Endodermal cell (in vitro differentiated cells): ENCODE results near the gene SLC5A2. TPM values are rescaled to one million over a fixed set of nuclear protein-coding genes. Genes with fewer than 3 reads are reported as not detected.
A peak's percentile ranks its signal among the peaks of the same experiment; 100 is the strongest.

ENCODE experiments used
- DNase-seq: peaks from one replicate; pipeline ENCODE4 v3.0.0-alpha.2; 2017
- H3K27ac ChIP-seq: 2 replicates; pipeline ENCODE4 v1.5.1; 2013; ENCODE audit warnings: mild to moderate bottlenecking, low read depth, low read length, moderate library complexity
- H3K27me3 ChIP-seq: 2 replicates; pipeline ENCODE4 v1.6.1; 2013; ENCODE audit warnings: mild to moderate bottlenecking, low read length, moderate library complexity; ENCODE audit not compliant: insufficient read depth, control insufficient read depth, poor library complexity, severe bottlenecking
- H3K36me3 ChIP-seq: 2 replicates; pipeline ENCODE4 v1.7.0; 2013; ENCODE audit warnings: mild to moderate bottlenecking, low read length, moderate library complexity; ENCODE audit not compliant: control insufficient read depth, insufficient read depth
- H3K4me1 ChIP-seq: one replicate; pipeline ENCODE4 v1.7.0; 2013; ENCODE audit warnings: low read length; ENCODE audit not compliant: control insufficient read depth, insufficient read depth
- H3K4me3 ChIP-seq: 2 replicates; pipeline ENCODE4 v1.5.1; 2013; ENCODE audit warnings: mild to moderate bottlenecking, low read length, moderate library complexity
- H3K9ac ChIP-seq: 2 replicates; pipeline ENCODE4 v1.6.1; 2013; ENCODE audit warnings: mild to moderate bottlenecking, low read length, moderate library complexity; ENCODE audit not compliant: poor library complexity, severe bottlenecking; ENCODE audit errors: extremely low read depth
- H3K9me3 ChIP-seq: 2 replicates; pipeline ENCODE4 v1.6.1; 2013; ENCODE audit warnings: mild to moderate bottlenecking, low read length, moderate library complexity; ENCODE audit not compliant: control insufficient read depth
- H3K27ac Mint-ChIP-seq: 2 replicates; pipeline ENCODE4 v1.8.0; 2020; ENCODE audit warnings: mixed read lengths
- H3K27me3 Mint-ChIP-seq: 2 replicates; pipeline ENCODE4 v1.8.0; 2021; ENCODE audit warnings: mild to moderate bottlenecking, mixed read lengths; ENCODE audit not compliant: insufficient read depth
- H3K36me3 Mint-ChIP-seq: 2 replicates; pipeline ENCODE4 v1.8.0; 2020; ENCODE audit warnings: low read depth, mixed read lengths
- H3K4me1 Mint-ChIP-seq: 2 replicates; pipeline ENCODE4 v1.8.0; 2020; ENCODE audit warnings: mixed read lengths
- H3K4me3 Mint-ChIP-seq: 2 replicates; pipeline ENCODE4 v1.8.0; 2020; ENCODE audit warnings: mild to moderate bottlenecking, moderate library complexity, mixed read lengths
- H3K9me3 Mint-ChIP-seq: 2 replicates; pipeline ENCODE4 v1.8.0; 2020; ENCODE audit warnings: mild to moderate bottlenecking, mixed read lengths
- WGBS, 2 experiments: methylation state at CpG; one replicate each; pipeline versions ENCODE4 v1.1.5 to v1.1.7; 2013; ENCODE audit warnings: missing lambda C conversion rate in 2 of 2, mixed read lengths in 1 of 2; ENCODE audit not compliant: insufficient coverage in 1 of 2, insufficient read length in 1 of 2; 5-methylcytosine and 5-hydroxymethylcytosine counted together
- total RNA-seq, 2 donors: library from RNA; stranded (reverse); fragmentation: NEBNext Ultra II Directional in 1 of 2; extraction: Animal tissue kit (Norgen Biotek cat#: 25700) in 1 of 2; gene quantifications; 2 replicates in 1 of 2; 3 replicates in 1 of 2; pipeline ENCODE4 v1.2.1, GENCODE V29; 2021
- TF ChIP-seq, protein P1 (sequence below): fragments of 200-600 bp; sonication (generic); conservative IDR thresholded peaks from 2 replicates; pipeline ENCODE4 v1.5.0; 2021; ENCODE audit warnings: antibody characterized with exemption, mild to moderate bottlenecking

The SLC5A2 gene
- total RNA-seq, 2 donors from 2014 or later, result 0.22 to 0.24 TPM

DNA sequence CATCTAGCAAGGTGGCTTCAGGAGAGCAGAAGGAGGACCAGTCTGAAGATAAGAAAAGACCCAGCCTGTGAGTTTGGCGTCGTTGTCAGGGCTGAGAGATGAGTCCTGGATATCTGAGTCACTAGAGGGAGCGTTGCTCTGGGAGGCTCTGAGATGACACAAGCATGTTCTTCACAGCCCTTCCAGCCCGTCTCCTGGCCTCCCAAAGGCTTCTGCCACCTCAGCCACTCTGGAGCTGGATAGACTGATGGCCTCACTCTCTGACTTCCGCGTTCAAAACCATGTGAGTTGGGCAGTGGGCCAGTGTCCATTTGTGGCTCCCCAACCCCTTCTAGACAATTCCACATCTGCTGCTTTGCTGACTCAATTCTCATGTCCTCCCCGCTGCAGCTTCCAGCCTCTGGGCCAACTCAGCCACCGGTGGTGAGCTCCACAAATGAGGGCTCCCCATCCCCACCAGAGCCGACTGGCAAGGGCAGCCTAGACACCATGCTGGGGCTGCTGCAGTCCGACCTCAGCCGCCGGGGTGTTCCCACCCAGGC lies 8.7 kb upstream of the SLC5A2 start:
- Histone ChIP-seq H3K27me3 (no peaks in the 10 kb centered on the region), H3K36me3 (peaks cover 27% of the 10 kb centered on the region)
- no peak overlapping the region for H3K27ac Mint-ChIP-seq

DNA sequence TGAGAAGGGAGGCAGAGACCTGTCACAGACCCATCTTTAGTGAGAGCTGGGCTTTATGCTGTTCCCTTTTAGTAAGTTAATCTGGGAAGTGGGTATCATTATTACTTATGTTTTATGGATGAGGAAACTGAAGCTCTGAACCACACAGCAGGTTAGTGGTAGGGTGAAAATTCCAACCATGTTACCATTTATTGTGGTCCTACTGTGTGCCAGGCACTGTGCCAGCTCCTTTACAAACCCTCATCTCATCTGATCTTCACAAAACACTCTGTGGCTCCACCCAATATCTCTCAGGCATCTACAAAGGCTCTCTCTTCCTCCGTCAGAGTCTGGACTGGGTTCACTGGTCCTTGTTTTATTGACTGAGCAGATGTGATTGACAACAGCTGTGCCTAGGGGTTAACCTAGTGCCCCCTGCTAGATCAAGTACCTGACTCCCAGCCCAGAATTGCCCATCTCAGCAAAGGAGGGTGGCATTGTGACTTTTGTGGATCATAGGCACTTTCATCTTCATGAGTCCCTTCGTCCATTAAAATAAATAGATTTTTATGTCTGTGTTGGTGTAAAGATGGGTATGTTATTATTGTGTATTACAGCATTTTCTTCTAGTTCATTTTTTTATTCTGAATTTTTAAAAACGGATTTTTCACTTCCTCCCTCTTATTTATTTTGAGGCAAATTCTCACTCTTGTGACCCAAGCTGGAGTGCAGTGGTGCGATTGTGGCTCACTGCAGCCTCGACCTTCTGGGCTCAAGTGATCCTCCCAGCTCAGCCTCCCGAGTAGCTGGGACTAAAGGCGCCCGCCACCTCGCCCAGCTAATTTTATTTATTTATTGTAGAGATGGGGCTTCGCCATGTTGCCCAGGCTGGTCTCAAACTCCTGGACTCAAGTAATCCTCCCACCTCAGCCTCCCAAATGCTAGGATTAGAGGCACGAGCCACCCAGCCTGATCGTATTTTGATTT lies 7.9 kb upstream of the SLC5A2 start:
- no peaks in the 10 kb centered on the region for H3K9me3 ChIP-seq
- H3K27me3 ChIP-seq, result no peaks in the 10 kb centered on the region
- H3K27ac Mint-ChIP-seq, result no peak overlapping the region
- H3K36me3 Mint-ChIP-seq, result peaks cover 9% of the 10 kb centered on the region
- no peak overlapping the region for H3K4me3 Mint-ChIP-seq
- peaks cover 17% of the 10 kb centered on the region for H3K4me1 Mint-ChIP-seq
- no peak overlapping the region for H3K27ac ChIP-seq
- no peak for DNase-seq
- H3K36me3 ChIP-seq, result peaks cover 27% of the 10 kb centered on the region
- H3K4me1 ChIP-seq, result no peaks in the 10 kb centered on the region
- H3K4me3 ChIP-seq, result no peak overlapping the region
- peaks cover 82% of the 10 kb centered on the region for H3K27me3 Mint-ChIP-seq
- no peaks in the 10 kb centered on the region for H3K9me3 Mint-ChIP-seq
- TF ChIP-seq, protein P1, sequence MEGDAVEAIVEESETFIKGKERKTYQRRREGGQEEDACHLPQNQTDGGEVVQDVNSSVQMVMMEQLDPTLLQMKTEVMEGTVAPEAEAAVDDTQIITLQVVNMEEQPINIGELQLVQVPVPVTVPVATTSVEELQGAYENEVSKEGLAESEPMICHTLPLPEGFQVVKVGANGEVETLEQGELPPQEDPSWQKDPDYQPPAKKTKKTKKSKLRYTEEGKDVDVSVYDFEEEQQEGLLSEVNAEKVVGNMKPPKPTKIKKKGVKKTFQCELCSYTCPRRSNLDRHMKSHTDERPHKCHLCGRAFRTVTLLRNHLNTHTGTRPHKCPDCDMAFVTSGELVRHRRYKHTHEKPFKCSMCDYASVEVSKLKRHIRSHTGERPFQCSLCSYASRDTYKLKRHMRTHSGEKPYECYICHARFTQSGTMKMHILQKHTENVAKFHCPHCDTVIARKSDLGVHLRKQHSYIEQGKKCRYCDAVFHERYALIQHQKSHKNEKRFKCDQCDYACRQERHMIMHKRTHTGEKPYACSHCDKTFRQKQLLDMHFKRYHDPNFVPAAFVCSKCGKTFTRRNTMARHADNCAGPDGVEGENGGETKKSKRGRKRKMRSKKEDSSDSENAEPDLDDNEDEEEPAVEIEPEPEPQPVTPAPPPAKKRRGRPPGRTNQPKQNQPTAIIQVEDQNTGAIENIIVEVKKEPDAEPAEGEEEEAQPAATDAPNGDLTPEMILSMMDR, result no peak
- H3K9ac ChIP-seq, result no peak overlapping the region
- 94 to 95% methylated on average over 10 to 11 of the region's 12 CpGs for WGBS, 2 experiments

More for the DNA sequence above, 8.7 kb upstream of the SLC5A2 start:
- Histone ChIP-seq H3K27ac (no peak overlapping the region), H3K9ac (no peak overlapping the region), H3K9me3 (no peaks in the 10 kb centered on the region), H3K4me1 (no peaks in the 10 kb centered on the region), H3K4me3 (no peak overlapping the region)
- no peak for DNase-seq
- Mint-ChIP-seq H3K36me3 (peaks cover 9% of the 10 kb centered on the region), H3K27me3 (peaks cover 74% of the 10 kb centered on the region), H3K4me3 (no peak overlapping the region), H3K9me3 (no peaks in the 10 kb centered on the region), H3K4me1 (peaks cover 17% of the 10 kb centered on the region)
- TF ChIP-seq, protein P1, result no peak
- WGBS, 2 experiments, result 92 to 94% methylated on average over 11 to 12 of the region's 12 CpGs

DNA sequence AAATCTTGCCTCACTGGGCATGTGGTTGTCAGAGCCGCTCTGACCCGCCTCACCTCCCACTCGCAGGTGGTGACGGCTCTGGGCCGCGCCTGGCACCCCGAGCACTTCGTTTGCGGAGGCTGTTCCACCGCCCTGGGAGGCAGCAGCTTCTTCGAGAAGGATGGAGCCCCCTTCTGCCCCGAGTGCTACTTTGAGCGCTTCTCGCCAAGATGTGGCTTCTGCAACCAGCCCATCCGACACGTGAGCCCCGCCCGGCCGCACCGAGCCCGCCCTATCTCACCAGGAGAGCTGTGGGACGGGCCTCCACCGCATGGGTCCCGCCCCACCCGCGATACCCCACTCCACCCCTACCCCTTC lies 7.0 kb upstream of the SLC5A2 start:
- TF ChIP-seq, protein P1, result no peak
- WGBS, 2 experiments, result 85 to 97% methylated on average over 11 to 26 of the region's 26 CpGs
- Mint-ChIP-seq H3K27me3 (peaks cover 86% of the 10 kb centered on the region), H3K36me3 (peaks cover 9% of the 10 kb centered on the region), H3K4me1 (peaks cover 17% of the 10 kb centered on the region), H3K4me3 (peak overlapping the region; percentile 54), H3K27ac (no peak overlapping the region), H3K9me3 (no peaks in the 10 kb centered on the region)
- Histone ChIP-seq H3K9me3 (no peaks in the 10 kb centered on the region), H3K4me3 (no peak overlapping the region), H3K4me1 (no peaks in the 10 kb centered on the region), H3K36me3 (peaks cover 27% of the 10 kb centered on the region), H3K27me3 (no peaks in the 10 kb centered on the region), H3K27ac (no peak overlapping the region), H3K9ac (no peak overlapping the region)
- DNase-seq, result peak; percentile 66
